Measurements from ENCODE around the gene HERPUD1.
"Not testable (repeated sequence)": the region's sequence is repeated elsewhere in the genome, so short reads cannot be mapped to it uniquely, and the experiment has no call there.

Gene HERPUD1

DNA sequence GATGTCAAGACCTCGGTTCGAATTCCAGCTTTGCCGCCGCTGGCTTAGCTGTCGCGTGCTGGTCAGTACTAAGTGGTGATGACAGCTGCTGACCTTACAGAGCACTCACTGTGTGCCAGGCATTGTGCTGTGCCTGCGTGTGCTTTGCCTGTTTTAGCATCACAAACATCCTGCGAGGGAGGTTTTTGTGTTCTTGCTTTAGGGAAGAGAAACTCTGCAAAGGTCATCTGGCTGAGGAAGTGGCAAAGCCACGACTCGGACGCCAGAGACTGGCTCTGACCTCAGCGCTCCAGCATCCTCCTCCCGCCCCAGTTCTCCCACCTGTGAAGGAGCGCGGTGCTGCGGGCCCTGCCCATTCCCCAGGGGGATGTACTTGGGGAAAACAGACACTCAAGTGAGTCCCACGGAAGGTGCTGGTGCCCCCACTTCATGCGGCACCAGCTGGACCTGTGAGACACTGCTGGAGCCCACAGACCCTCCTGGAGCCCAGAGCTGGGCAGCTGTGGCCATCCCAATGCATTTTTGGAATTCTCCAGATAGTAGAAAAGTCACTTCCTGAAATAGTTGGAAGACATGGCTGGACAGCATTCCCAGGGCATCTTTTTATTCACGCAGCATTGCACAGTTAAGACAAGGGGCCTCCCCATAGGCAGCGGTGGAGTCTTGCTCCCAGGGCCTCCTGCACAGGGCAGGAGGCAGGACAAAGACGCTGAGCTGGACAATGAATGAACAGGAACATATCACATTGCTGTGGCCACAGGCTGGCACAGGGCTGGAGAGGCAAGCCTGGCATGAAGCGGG lies 20.0 kb upstream of the HERPUD1 start:
- no peak for DNase-seq

- no peak for DNase-seq
Observed at GRCh38 chr16:56912746-56913708, 18.9 kb upstream of the HERPUD1 start.

GRCh38 chr16:56914896-56915295 lies 17.0 kb upstream of the HERPUD1 start:
- no peak for DNase-seq

DNA sequence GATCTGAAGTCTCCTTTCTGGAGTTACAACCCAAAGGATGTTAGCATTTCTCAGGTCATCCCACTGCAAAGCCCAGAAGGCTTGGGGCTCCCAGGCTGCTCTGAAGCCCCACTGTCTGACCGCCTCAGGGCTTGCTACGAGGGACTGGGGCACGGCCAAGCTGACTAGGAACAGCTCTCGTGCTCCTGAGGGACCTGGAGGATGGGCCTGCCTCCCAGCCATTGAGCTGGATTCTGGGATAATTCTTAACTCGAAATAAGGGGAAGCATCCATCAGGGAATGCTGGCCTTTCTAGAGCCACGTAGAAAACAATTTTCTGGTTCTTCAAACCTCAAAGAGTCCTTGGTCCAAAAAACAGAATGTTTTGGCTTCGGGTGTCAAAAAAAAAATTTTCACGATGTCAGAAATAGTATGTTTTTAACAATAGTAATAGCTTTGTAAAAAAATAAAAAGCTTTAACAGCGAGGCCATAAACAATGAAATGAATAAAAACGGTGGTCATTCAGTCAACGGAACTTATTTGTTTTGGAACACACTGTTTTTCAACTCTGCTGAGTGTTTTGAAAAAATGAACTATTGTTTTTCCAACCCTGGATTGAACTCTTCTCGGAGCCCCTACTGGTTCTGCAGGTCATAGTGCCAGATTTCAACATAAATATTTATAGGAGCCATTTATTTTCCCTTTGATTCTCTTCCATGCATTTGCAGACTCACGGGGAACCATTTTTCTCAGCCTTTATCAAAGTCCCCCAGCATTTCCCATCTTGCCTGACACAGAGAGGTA lies 16.4 kb upstream of the HERPUD1 start:
- DNase-seq: no peak

- DNase-seq: no peak
Observed at GRCh38 chr16:56916571-56917403, 15.2 kb upstream of the HERPUD1 start.

DNA sequence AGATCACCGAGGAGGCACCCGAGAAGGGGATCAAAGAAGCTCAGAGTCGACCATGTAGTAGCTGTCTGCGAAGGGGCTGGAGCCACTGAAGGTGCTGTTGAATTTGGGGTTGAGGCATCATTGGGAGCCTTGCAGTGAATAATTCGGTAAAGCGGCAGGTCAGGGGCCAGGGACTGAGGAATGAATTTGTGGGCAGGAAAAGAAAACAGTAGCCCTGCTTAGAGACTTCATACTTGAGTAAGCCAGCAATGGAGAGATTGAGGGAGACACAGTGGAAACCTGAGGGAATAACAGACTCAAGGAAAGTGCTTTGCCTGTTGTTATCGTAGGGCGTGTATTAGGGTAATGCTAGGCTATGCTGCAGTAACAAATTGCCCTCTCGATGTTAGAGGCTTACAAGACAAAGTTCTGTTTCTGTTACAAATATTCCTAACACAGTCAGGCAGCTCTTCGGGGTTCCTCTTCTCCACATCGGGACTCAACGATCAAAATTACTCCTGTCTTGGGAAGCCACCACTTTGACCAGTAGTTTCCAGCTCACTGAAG lies 13.4 kb upstream of the HERPUD1 start:
- DNase-seq: no peak

DNA sequence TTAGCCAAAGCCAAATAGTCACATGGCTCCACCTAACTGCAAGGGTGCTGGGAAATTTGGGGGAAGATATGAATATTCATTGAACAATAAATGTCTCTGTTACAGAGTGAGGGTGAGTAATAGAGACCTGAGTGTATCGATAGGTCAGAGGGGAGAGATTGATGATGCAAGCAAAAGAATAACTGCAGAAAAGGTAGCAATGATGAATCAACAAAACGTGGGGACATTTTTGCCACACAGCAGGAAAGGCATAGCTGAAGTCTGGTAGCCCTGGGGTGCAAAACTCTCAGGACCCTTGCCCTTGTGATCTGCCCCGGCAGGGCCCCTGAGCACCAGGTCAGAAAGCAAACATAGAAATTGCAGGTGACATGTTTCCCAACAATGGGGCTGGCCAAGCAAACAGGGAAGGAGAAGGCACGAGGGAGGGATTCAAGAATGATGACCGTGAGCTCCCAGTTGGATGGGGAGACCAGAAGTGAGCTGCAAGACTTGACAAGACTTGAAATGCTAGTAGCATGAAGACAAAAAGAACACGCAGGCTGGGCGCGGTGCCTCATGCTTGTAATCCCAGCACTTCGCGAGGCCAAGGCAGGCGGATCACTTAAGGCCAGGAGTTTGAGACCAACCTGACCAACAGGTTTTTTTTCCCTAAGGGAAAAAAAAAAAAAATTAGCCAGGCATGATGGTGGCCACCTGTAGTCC lies 12.7 kb upstream of the HERPUD1 start:
- no peak for DNase-seq

- DNase-seq: no peak
Observed at GRCh38 chr16:56921571-56921970, 10.4 kb upstream of the HERPUD1 start.

- DNase-seq: no peak
Observed at GRCh38 chr16:56923481-56924091, 8.4 kb upstream of the HERPUD1 start.

GRCh38 chr16:56927471-56927870 lies 4.5 kb upstream of the HERPUD1 start:
- no peak for DNase-seq

GRCh38 chr16:56929639-56930038 lies 2.3 kb upstream of the HERPUD1 start:
- DNase-seq: no peak

GRCh38 chr16:56930486-56931270 lies 1.3 kb upstream of the HERPUD1 start:
- no peak for DNase-seq

- DNase-seq: no peak
Observed at GRCh38 chr16:56931271-56931891, 561 bp upstream of the HERPUD1 start.

GRCh38 chr16:56932721-56933619 lies 1.0 kb downstream of the HERPUD1 start:
- DNase-seq: peak; percentile 10

GRCh38 chr16:56933828-56934598 lies 2.1 kb downstream of the HERPUD1 start:
- peak; percentile 0 for DNase-seq

- not testable (repeated sequence) for DNase-seq
Observed at GRCh38 chr16:56934599-56935145, 2.7 kb downstream of the HERPUD1 start.

- DNase-seq: no peak
Observed at GRCh38 chr16:56935201-56935600, 3.3 kb downstream of the HERPUD1 start.
